Amniotic stem cell (primary cell): ENCODE results near the gene PAX8.
"Not testable (repeated sequence)": the region's sequence is repeated elsewhere in the genome, so short reads cannot be mapped to it uniquely, and the experiment has no call there.

Source experiments
- DNase-seq: peaks from one replicate; lab custom pipeline; 2025; lab: John Stamatoyannopoulos, UW

PAX8 gene

GRCh38 chr2:113278742-113279139 lies at the start of gene PAX8:
PAX8 (minus strand) TSS chr2:113278921; CDS start chr2:113278394, 527 bp downstream.
- no peak for DNase-seq

- no peak for DNase-seq
These were observed 49.3 kb upstream of the PAX8 start for GRCh38 chr2:113328043-113328442.

DNA sequence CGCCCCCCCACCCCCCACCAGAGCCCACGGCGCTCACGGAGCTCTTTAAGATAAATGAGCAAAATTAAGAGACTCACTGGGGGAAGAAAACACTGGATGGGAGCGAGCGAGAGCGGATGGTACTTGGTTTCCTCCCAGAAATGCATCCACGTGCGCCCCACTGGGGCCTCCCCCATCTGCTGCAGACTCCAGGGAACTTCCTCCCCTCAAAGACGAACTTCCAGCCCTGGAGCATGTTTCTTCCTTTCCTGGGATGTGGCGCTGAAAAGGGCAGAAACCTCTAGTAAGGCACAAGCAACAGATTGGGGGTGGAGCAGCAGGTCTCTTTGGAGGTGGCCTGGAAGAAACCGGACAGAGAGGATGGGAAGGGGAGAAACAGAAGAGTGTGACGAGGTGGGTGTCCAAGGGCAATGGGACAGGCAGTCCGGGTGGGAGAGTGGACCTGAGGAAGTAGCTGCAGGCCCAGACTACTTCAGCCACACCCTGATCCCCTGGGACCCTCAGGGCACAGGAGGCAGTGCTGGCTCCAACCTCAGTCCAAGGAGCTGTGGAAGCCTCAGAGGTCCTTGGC lies 46.5 kb upstream of the PAX8 start:
- not testable (repeated sequence) for DNase-seq

GRCh38 chr2:113324684-113325160 lies 46.0 kb upstream of the PAX8 start:
- DNase-seq, result peak; percentile 40

DNA sequence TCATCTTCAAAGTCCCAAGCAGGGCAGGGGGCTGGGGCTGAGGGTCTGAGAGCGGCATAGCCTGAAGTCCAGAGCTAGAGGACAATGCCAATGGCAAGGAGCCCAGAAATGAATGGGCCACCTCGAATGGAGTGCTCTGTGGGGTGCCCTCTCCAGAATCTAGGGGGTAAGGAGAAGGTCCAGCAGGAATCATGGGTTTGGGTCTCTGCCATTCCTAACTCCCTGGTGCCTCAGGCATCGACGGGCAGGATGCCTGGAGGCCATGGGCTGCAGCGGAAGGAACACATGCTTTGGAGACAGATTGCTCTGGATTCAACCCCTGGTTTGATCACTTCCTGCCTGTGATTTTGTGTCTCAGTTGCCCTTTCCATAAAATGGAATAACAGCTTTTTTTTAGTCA lies 44.4 kb upstream of the PAX8 start:
- not testable (repeated sequence) for DNase-seq

- DNase-seq, result not testable (repeated sequence)
These were observed 41.4 kb upstream of the PAX8 start for GRCh38 chr2:113320106-113320505.

- DNase-seq, result not testable (repeated sequence)
These were observed 40.2 kb upstream of the PAX8 start for GRCh38 chr2:113318941-113319340.

- no peak for DNase-seq
These were observed 37.4 kb upstream of the PAX8 start for GRCh38 chr2:113316085-113316484.

DNA sequence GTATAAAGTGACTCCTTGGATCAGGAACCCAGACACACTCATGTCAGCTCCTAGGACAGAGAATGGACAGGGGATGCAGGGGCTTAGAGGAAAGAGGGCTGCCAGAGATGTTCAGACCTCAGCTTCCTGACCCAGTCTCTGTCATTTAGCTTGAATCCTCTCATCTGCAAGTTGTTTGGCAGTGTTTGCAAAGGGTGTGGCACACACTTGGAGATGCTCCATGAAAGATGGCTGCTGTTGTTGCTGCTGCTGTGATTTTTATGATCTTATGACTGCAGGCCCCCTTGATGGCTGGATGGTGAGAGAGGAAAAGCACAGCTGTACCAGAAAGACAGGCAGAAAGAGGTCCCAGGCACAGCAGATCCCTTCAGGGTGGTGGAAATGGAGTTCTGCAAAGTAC lies 35.9 kb upstream of the PAX8 start:
- DNase-seq, result not testable (repeated sequence)

GRCh38 chr2:113314176-113314575 lies 35.5 kb upstream of the PAX8 start:
- not testable (repeated sequence) for DNase-seq

DNA sequence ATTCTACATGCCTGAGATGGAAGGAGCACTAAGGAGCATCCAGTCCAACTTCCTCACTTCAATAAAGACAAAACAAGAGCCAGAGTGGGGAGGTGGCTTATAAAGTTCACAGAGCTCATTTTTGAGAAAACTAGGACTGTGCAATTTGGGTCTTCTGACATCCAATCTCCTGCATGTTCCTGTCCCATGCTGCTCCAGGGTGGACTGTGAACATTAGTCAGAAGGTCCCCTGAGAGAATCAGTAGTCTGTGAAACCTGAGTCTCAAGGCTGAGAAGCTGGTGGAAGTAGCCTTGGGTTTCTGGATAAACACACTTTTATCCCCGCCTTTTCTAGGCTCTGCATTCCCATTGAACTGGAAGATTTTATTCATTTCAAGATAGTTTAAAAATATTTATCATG lies 33.1 kb upstream of the PAX8 start:
- not testable (repeated sequence) for DNase-seq

DNA sequence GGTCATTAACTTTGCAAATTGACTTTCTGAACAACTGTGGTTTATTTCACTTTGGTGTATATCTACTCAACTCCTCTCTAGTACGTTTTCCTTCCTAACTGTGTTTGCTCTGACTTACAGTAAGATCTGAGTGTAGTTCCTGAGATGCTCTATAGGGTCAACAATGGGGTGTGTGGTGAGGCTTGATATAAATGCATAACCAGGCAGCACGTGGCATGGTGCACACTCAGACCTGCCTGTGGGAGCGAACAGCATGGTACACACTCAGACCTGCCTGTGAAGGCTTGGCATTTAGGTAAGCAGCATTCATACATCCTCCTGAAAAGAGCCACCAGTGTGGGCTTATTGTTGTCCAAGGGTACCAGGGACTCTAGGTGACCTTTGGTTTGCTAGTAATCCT lies 32.5 kb upstream of the PAX8 start:
- DNase-seq, result not testable (repeated sequence)

DNA sequence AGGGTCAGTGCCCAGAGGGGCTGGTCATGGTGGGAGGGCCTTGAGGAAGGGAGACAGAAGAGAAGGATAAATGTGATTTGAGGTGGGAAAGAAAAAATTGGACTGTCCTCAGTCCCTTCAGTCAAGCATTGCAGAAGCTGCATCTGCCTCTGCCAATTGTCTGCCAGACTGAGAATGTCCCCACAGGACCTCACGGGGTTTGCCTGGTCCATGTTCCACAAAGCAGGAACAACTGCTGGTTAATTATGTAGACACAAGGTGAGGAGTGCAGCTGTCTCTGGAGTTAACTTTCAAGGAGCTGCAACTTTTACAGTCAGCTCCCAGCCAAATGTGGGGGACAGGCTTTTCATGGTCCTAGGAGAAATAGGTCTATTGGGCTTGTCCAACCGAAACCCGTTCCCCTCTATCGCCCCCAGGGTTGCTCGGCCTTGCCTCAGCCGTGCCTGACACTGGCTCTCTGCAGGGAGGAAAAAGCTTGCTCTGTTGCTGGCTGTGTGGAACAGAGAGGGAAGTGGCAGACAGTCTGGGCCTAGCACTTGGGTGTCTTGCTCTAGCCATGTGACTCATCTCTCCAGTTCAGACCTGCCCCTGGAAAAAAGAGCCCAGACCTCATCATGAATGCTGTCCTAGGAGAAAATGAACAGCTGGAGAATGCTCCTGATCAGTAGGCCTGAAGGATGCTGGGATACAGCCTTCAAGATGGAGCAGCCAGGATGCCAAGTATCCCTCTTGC lies 31.1 kb upstream of the PAX8 start:
- no peak for DNase-seq

- DNase-seq, result not testable (repeated sequence)
These were observed 30.1 kb upstream of the PAX8 start for GRCh38 chr2:113308784-113309183.

- not testable (repeated sequence) for DNase-seq
These were observed 27.5 kb upstream of the PAX8 start for GRCh38 chr2:113306207-113306606.

DNA sequence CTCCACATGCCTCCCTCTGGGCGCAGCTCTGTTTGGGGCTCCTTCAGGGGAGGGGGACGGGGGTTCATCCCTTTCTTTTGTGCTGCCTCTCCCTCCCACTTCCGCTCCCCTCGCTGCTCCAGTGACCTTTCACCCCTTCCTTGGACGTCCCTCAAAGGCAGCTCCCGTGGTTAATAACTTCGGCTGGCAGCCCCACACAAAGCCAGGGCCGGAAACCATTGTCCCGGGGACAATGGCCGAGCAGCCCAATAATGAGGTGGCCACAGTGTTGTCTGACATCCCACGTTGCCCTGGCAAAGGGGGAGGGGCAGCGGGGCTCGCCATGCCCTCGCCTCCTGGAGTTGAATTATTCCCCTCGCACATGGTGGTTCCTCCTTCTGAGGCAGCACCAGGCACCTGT lies 27.0 kb upstream of the PAX8 start:
- not testable (repeated sequence) for DNase-seq

DNA sequence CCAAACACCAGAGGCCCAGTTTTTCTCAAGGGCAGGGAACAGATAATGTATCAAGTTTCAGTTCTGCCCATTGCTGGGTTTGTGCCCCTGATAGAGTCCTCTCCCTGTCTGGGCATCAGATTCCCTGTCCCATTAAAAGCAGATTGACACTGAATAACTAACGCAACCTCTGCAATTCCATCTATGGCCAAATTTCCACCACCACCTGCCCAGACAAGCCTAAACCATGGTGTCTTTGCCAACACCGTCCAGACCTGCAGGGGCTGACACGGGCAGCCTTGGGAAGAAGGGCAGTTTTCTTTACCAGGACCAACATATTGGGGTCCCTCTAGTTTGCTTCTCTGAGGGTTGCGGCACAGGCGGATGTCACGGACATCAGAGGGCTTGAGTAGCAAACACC lies 26.4 kb upstream of the PAX8 start:
- no peak for DNase-seq

- no peak for DNase-seq
These were observed 26.0 kb upstream of the PAX8 start for GRCh38 chr2:113304702-113305101.

DNA sequence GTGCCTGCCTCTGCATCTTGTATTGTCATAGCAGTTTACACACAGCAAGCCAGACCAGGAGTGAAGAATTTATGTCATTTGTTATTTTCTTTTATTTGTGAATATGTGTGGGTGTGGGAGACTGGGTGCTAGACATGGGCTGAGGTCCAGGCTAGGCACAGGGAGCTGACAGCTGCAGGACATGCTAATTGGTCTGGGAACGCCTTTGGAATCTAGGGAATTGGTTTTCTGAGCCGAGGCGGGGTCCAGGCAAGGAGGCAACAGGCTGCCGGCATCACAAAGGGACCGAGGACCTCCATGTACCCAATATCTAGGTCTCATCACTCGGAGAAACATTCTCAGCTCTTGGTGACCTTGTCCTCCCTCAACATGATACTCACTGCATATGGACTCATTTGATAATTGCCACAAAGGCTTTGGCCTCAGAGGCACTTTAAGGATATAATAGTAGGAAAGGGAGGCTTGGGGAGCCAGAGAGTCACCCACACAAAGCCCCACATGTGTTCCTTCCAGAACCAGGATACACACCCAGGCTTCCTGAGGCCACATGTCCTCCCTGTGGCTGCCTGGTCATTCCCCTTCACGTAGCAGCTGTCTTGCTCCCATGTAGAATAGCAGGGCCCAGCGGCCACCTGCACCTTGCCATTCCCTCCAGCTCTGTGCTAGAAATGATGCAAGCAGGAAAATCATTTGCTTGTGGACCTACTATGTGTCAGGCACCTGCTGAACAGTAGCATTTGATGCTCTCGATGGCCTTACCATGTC lies 23.7 kb upstream of the PAX8 start:
- not testable (repeated sequence) for DNase-seq

GRCh38 chr2:113300281-113300680 lies 21.6 kb upstream of the PAX8 start:
- DNase-seq, result no peak

DNA sequence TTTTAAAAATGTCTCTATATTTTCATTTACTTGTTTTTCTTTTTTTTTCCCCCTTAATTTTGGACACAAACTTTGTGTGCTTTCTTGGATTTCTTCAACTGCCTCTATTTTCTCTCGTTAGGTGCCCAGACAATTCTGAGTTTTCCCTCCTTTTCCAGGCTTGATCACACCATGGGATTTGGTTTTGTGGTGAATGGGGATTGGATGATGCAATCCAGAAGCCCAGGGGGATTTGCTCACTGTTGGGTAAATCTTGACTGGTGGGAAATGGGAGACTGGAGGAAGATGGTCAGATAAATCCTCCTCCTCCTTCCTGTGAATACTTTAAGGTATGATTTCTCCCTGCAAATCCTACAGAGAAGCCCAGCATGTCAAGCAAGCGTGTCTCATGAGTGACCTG lies 19.5 kb upstream of the PAX8 start:
- no peak for DNase-seq

- DNase-seq, result not testable (repeated sequence)
These were observed 18.9 kb upstream of the PAX8 start for GRCh38 chr2:113297590-113297989.

DNA sequence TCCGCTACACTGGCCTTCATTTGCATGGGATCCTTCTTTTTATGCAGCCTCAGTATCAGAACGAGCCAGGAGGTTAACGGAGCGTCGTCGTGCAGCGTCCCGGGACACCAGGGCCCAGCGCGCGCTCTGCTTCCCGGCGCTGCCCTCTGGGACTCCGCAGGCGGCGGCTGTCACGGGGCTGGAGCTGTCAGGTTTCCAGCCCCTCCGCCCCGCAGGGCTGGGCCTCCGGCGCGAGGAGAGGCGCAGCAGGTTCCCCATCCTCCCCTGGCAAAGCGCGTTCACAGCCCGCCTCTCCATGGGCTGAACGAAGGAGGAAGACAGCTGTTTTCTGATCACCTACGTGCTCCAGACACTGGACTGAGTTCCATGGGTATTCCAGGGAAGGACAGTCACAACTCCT lies 12.5 kb upstream of the PAX8 start:
- DNase-seq, result no peak
